ENCODE measurements around the gene ANKRD17.

The ANKRD17 gene

DNA sequence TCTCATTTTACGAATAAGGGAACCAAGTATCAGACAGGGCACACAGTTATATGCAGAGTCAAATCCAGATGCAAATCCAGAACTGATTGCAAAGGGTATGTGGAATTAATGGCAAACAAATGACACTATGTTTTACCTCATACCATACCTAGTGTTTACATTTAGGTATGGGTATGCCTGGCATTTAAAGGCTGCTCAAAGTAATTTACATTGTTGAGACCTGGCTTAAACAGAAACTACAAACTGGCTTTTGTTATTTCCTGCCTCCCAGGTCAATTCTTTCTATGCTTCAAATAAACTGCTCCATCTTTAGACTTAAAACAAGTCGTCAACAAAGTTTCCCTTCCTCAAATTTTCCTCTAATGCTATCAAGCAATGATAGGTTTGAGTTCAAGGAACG is 33.7 kb downstream of the ANKRD17 start:
- H3K4me3 ChIP-seq (ENCODE audit: low read depth in 1 of 2, low read length in 2 of 2): no peak overlapping the region
- no peak overlapping the region for H3K27ac ChIP-seq (ENCODE audit: low read depth, low read length)
- H3K36me3 ChIP-seq (ENCODE audit: control insufficient read depth in 1 of 2, insufficient read depth in 2 of 2, low read length in 2 of 2): no peaks in the 10 kb centered on the region
- H3K9ac ChIP-seq (ENCODE audit: low read depth in 1 of 2, low read length in 2 of 2): no peak overlapping the region
- H3K4me1 ChIP-seq (ENCODE audit: control insufficient read depth in 1 of 2, insufficient read depth in 2 of 2, low read length in 2 of 2): peaks cover 10% of the 10 kb centered on the region in 2 donors
- no peaks in the 10 kb centered on the region for H3K27me3 ChIP-seq (ENCODE audit: control insufficient read depth in 1 of 2, insufficient read depth in 2 of 2, low read length in 2 of 2)
- H3K9me3 ChIP-seq (ENCODE audit: control insufficient read depth in 1 of 2, low read length in 2 of 2): no peaks in the 10 kb centered on the region

DNA sequence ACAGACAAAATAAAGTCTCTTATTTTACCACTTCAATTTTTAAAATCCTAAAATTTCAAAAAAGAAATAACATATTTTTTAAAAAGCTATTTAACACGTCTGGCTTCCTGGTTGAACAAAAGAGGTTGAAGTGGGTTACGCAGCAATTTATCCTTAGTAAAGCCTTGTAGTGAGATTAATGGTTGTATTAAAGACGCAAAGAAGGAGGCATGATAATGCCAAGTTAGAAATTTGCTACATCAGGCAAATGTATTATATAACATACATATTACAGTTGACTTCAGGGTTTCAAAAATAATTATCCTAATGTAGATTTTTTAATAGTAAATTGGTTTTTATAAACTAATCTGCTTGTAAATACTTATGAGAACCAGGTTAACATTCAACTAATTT is 35.3 kb downstream of the ANKRD17 start:
- no peak overlapping the region for H3K27ac ChIP-seq (ENCODE audit: low read depth, low read length)

DNA sequence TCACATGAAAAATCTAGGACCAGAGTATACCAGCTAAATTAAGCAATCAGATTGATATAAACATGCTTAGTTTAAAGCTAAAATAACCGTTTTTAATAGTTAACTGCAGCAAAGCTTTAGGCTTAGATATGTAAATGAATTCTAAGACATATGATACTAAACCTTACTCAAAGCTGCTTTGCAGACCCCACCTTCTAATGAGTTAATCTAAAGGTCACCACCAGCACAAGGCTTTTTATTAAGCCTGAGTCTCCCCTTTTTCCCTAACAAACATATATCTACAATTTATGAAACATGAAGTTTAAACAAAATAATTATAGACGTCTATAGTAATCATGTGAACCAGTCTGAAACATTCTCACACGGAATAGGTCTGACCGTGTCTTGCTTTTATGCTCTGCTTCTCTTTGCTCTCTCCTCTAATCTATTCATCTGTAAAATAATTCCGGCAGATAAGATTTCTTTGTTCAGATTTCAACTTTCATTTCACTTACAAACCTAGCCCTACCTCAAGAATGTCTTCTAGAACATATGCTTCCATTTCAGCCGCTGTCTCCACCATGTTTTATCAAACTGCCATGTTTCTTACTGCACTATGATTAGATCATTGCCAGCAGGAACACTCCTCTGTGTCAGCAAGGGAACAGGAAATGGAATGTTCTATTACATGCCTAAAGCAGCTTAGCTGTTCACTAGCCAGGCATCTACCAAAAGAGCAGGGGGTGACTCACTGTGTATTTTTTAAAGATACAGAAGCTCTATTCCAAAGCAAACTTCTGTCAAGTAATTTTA is 35.9 kb downstream of the ANKRD17 start:
- Histone ChIP-seq H3K27ac (ENCODE audit: low read depth, low read length) (peak overlapping the region; percentile 49), H3K27me3 (ENCODE audit: control insufficient read depth in 1 of 2, insufficient read depth in 2 of 2, low read length in 2 of 2) (no peaks in the 10 kb centered on the region), H3K36me3 (ENCODE audit: control insufficient read depth in 1 of 2, insufficient read depth in 2 of 2, low read length in 2 of 2) (no peaks in the 10 kb centered on the region), H3K9me3 (ENCODE audit: control insufficient read depth in 1 of 2, low read length in 2 of 2) (no peaks in the 10 kb centered on the region), H3K4me1 (ENCODE audit: control insufficient read depth in 1 of 2, insufficient read depth in 2 of 2, low read length in 2 of 2) (peaks cover 10% of the 10 kb centered on the region in 2 donors), H3K4me3 (ENCODE audit: low read depth in 1 of 2, low read length in 2 of 2) (peak overlapping the region; percentile 70 to 80), H3K9ac (ENCODE audit: low read depth in 1 of 2, low read length in 2 of 2) (peak overlapping the region; percentile 66 to 67)

More for the DNA sequence above, 35.3 kb downstream of the ANKRD17 start:
- Histone ChIP-seq H3K36me3 (ENCODE audit: control insufficient read depth in 1 of 2, insufficient read depth in 2 of 2, low read length in 2 of 2) (no peaks in the 10 kb centered on the region), H3K4me3 (ENCODE audit: low read depth in 1 of 2, low read length in 2 of 2) (peak overlapping the region; percentile 9 to 70), H3K9me3 (ENCODE audit: control insufficient read depth in 1 of 2, low read length in 2 of 2) (no peaks in the 10 kb centered on the region), H3K9ac (ENCODE audit: low read depth in 1 of 2, low read length in 2 of 2) (no peak overlapping the region), H3K4me1 (ENCODE audit: control insufficient read depth in 1 of 2, insufficient read depth in 2 of 2, low read length in 2 of 2) (peaks cover 10% of the 10 kb centered on the region in 2 donors), H3K27me3 (ENCODE audit: control insufficient read depth in 1 of 2, insufficient read depth in 2 of 2, low read length in 2 of 2) (no peaks in the 10 kb centered on the region)

DNA sequence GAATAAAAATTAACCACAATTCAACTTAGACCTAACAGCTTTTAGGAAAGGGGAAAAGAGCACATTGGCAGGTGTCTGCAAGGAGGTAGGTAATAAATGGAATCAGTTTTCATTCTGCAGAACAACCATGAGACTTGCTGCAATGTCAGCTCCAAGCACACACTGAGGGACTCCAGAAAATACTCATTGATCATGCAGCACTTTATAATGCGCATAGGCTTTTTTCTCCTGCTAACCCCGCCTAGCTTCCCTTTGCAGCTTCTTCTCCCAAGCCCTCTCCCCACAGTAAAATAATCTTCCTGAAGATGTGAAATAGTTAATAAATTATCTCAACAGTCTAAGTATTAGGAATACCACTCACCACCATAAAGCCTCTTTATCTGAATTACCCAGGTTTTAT is 36.9 kb downstream of the ANKRD17 start:
- no peaks in the 10 kb centered on the region for H3K27me3 ChIP-seq (ENCODE audit: control insufficient read depth in 1 of 2, insufficient read depth in 2 of 2, low read length in 2 of 2)
- no peaks in the 10 kb centered on the region for H3K9me3 ChIP-seq (ENCODE audit: control insufficient read depth in 1 of 2, low read length in 2 of 2)
- H3K4me1 ChIP-seq (ENCODE audit: control insufficient read depth in 1 of 2, insufficient read depth in 2 of 2, low read length in 2 of 2): peaks cover 10% of the 10 kb centered on the region in 2 donors
- no peak overlapping the region for H3K27ac ChIP-seq (ENCODE audit: low read depth, low read length)
- peak overlapping the region in 1 of 2 donors; percentile 51 for H3K4me3 ChIP-seq (ENCODE audit: low read depth in 1 of 2, low read length in 2 of 2)
- no peaks in the 10 kb centered on the region for H3K36me3 ChIP-seq (ENCODE audit: control insufficient read depth in 1 of 2, insufficient read depth in 2 of 2, low read length in 2 of 2)
- peak overlapping the region in 1 of 2 donors; percentile 33 for H3K9ac ChIP-seq (ENCODE audit: low read depth in 1 of 2, low read length in 2 of 2)

DNA sequence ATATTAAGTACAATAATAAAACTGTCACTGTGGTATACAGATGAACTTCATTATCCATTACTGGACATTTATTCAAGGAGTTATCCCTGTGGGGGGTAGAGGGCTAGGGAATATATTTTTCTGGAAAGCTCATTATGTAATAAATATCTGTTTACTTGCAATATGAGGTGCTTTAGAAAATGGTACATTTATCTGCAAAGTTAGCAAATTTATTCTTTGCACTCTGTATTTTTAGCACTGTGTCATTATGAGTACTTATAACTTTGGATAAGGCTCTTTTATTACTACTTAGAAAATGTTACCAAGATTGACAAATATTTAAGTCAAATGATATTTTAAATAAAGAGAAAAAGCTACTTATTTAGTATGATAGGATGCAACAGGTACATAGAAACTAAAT is 37.8 kb downstream of the ANKRD17 start:
- Histone ChIP-seq H3K9ac (ENCODE audit: low read depth in 1 of 2, low read length in 2 of 2) (no peak overlapping the region), H3K4me1 (ENCODE audit: control insufficient read depth in 1 of 2, insufficient read depth in 2 of 2, low read length in 2 of 2) (peaks cover 10% of the 10 kb centered on the region in 2 donors), H3K9me3 (ENCODE audit: control insufficient read depth in 1 of 2, low read length in 2 of 2) (no peaks in the 10 kb centered on the region), H3K4me3 (ENCODE audit: low read depth in 1 of 2, low read length in 2 of 2) (no peak overlapping the region), H3K27me3 (ENCODE audit: control insufficient read depth in 1 of 2, insufficient read depth in 2 of 2, low read length in 2 of 2) (no peaks in the 10 kb centered on the region), H3K36me3 (ENCODE audit: control insufficient read depth in 1 of 2, insufficient read depth in 2 of 2, low read length in 2 of 2) (no peaks in the 10 kb centered on the region), H3K27ac (ENCODE audit: low read depth, low read length) (no peak overlapping the region)

DNA sequence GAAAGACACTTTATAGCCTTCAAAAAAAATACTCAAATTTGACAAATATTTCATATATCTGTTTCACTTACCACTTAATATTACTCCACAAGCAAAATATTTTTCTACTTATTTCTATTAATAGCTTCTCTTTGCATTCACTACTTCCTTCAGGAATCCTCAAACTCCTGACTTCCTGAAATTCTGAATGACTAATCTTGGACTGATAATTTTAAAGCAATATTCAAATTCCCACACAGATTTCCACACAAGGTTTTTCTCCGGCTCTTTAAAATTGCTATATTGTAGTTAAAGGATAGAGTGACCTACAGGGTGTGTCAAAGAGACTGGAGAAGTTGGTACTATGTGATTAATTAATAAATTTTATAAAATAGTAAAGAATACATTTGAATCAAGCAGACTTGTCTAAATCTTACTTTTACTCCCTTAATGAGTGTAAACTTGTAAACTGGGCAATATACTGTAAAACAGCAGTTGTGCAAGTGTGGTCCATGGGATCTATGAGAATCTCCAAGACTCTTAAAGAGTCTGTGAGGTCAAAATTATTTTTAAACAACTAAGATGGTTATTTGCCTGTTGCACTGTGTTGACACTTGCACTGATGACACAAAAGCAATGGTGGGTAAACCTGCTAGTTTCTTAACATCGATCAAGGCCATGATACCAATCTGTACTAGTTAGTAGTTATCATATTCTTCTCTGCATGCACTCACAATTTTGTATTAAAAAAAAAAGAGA is 44.5 kb downstream of the ANKRD17 start:
- Histone ChIP-seq H3K9ac (ENCODE audit: low read depth in 1 of 2, low read length in 2 of 2) (no peak overlapping the region), H3K27me3 (ENCODE audit: control insufficient read depth in 1 of 2, insufficient read depth in 2 of 2, low read length in 2 of 2) (no peaks in the 10 kb centered on the region), H3K27ac (ENCODE audit: low read depth, low read length) (no peak overlapping the region), H3K4me1 (ENCODE audit: control insufficient read depth in 1 of 2, insufficient read depth in 2 of 2, low read length in 2 of 2) (no peaks in the 10 kb centered on the region), H3K4me3 (ENCODE audit: low read depth in 1 of 2, low read length in 2 of 2) (no peak overlapping the region), H3K36me3 (ENCODE audit: control insufficient read depth in 1 of 2, insufficient read depth in 2 of 2, low read length in 2 of 2) (no peaks in the 10 kb centered on the region), H3K9me3 (ENCODE audit: control insufficient read depth in 1 of 2, low read length in 2 of 2) (no peaks in the 10 kb centered on the region)

DNA sequence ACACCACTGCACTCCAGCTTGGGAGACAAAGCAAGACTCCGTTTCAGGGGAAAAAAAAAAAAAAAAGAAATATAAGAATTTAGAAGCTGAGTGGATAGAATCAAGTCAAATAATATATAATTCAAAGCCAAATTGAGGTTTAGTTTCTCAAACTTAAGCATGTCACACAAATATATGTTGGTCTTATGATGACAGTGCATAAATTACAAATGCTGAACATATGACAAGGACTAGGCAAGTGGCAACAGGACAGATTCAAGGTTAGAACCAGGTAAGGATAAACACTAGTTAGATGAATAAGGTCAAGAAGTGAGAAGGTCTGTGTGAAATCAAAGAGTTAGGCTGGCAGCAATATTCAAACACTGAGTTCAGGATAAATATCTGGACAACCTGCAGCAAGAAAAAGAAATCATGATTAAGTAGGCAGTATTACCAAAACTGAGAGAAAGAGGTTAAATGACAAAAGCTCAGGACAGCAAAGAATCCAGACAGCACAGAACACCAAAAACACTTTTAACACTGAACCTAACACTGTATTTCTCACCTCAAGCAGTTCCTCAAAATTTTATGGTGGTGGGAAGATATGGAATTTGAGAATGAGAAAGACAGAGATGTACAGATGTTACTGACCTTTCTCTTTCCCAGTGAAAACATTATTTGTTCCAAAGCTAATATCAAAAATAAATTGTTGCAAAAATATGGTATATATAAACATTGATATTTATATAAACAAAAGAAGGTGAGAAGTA is 45.4 kb downstream of the ANKRD17 start:
- no peaks in the 10 kb centered on the region for H3K4me1 ChIP-seq (ENCODE audit: control insufficient read depth in 1 of 2, insufficient read depth in 2 of 2, low read length in 2 of 2)
- no peaks in the 10 kb centered on the region for H3K27me3 ChIP-seq (ENCODE audit: control insufficient read depth in 1 of 2, insufficient read depth in 2 of 2, low read length in 2 of 2)
- H3K27ac ChIP-seq (ENCODE audit: low read depth, low read length): no peak overlapping the region
- no peak overlapping the region for H3K9ac ChIP-seq (ENCODE audit: low read depth in 1 of 2, low read length in 2 of 2)
- no peaks in the 10 kb centered on the region for H3K36me3 ChIP-seq (ENCODE audit: control insufficient read depth in 1 of 2, insufficient read depth in 2 of 2, low read length in 2 of 2)
- no peak overlapping the region for H3K4me3 ChIP-seq (ENCODE audit: low read depth in 1 of 2, low read length in 2 of 2)
- H3K9me3 ChIP-seq (ENCODE audit: control insufficient read depth in 1 of 2, low read length in 2 of 2): no peaks in the 10 kb centered on the region

DNA sequence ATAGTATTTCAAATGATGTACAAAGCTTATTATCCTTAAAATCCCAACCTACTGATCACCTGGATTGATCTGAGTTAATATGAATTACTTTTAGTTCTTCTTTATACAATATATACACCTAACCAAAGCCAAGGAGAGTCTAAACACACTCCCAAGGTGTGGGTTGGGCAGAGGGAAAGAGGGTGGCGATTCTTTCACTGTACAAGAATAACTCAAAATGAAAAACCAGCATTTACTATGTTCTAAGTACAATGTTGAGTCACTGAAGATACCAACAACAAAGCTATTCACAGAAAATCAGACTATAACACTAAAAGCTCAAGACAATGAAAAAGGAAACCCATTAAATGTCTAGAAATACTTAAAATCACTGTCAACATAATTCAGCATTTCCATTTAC is 46.6 kb downstream of the ANKRD17 start:
- H3K27me3 ChIP-seq (ENCODE audit: control insufficient read depth in 1 of 2, insufficient read depth in 2 of 2, low read length in 2 of 2): no peaks in the 10 kb centered on the region
- no peaks in the 10 kb centered on the region for H3K9me3 ChIP-seq (ENCODE audit: control insufficient read depth in 1 of 2, low read length in 2 of 2)
- no peak overlapping the region for H3K9ac ChIP-seq (ENCODE audit: low read depth in 1 of 2, low read length in 2 of 2)
- H3K4me1 ChIP-seq (ENCODE audit: control insufficient read depth in 1 of 2, insufficient read depth in 2 of 2, low read length in 2 of 2): no peaks in the 10 kb centered on the region
- no peak overlapping the region for H3K27ac ChIP-seq (ENCODE audit: low read depth, low read length)
- H3K4me3 ChIP-seq (ENCODE audit: low read depth in 1 of 2, low read length in 2 of 2): no peak overlapping the region
- H3K36me3 ChIP-seq (ENCODE audit: control insufficient read depth in 1 of 2, insufficient read depth in 2 of 2, low read length in 2 of 2): no peaks in the 10 kb centered on the region

DNA sequence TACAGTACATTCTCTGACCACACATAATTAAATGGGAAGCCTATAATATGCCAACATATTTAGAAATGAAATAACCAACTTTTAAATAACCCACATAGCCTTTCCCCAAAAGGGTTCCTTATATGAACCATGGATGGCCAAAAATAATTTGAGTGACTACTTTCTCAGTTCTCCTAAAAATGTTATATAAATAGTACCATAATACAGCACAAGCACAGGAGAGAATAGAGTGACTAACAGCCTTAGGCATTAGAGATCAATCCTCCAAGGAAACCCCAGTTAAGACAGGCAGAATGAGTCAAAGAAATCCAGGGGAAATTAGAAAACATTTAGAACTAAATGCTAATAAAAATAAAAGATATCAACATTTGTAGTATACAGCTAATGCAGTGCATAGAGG is 50.2 kb downstream of the ANKRD17 start:
- Histone ChIP-seq H3K9ac (ENCODE audit: low read depth in 1 of 2, low read length in 2 of 2) (no peak overlapping the region), H3K27me3 (ENCODE audit: control insufficient read depth in 1 of 2, insufficient read depth in 2 of 2, low read length in 2 of 2) (no peaks in the 10 kb centered on the region), H3K4me3 (ENCODE audit: low read depth in 1 of 2, low read length in 2 of 2) (no peak overlapping the region), H3K36me3 (ENCODE audit: control insufficient read depth in 1 of 2, insufficient read depth in 2 of 2, low read length in 2 of 2) (no peaks in the 10 kb centered on the region), H3K9me3 (ENCODE audit: control insufficient read depth in 1 of 2, low read length in 2 of 2) (no peaks in the 10 kb centered on the region), H3K27ac (ENCODE audit: low read depth, low read length) (no peak overlapping the region), H3K4me1 (ENCODE audit: control insufficient read depth in 1 of 2, insufficient read depth in 2 of 2, low read length in 2 of 2) (no peaks in the 10 kb centered on the region)

DNA sequence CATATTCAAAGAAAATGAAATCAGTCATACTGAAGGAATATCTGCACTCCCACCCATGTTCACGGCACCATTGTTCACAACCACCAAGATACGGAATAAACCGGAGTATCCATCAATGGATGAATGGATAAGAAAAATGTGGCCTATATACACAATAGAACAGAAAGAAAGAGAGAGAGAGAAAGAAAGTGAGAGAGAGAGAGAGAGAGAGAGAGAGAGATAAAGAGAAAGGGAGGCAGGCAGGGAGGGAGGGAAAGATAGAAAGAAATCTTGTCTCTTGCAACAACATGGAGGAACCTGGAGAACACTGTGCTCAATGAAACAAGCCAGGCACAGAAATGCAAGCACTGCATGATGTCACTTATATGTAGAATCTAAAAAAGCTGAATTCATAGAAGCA is 52.4 kb downstream of the ANKRD17 start:
- Histone ChIP-seq H3K4me1 (ENCODE audit: control insufficient read depth in 1 of 2, insufficient read depth in 2 of 2, low read length in 2 of 2) (peaks cover 0 to 4% of the 10 kb centered on the region in 2 donors), H3K27me3 (ENCODE audit: control insufficient read depth in 1 of 2, insufficient read depth in 2 of 2, low read length in 2 of 2) (no peaks in the 10 kb centered on the region), H3K9ac (ENCODE audit: low read depth in 1 of 2, low read length in 2 of 2) (no peak overlapping the region), H3K9me3 (ENCODE audit: control insufficient read depth in 1 of 2, low read length in 2 of 2) (no peaks in the 10 kb centered on the region), H3K36me3 (ENCODE audit: control insufficient read depth in 1 of 2, insufficient read depth in 2 of 2, low read length in 2 of 2) (no peaks in the 10 kb centered on the region), H3K4me3 (ENCODE audit: low read depth in 1 of 2, low read length in 2 of 2) (no peak overlapping the region), H3K27ac (ENCODE audit: low read depth, low read length) (no peak overlapping the region)

Data from duodenal mucosa (tissue), 2 donors.